ENCODE data around the gene OR2S2.
A peak's percentile ranks its signal among the peaks of the same experiment; 100 is the strongest.

- TF ChIP-seq CTCF (conservative IDR thresholded peaks at IDR 0.05; ENCODE audit: low read depth, low read length) (peak; percentile 88), EZH2 (IDR thresholded peaks at IDR 0.05; ENCODE audit: borderline replicate concordance, low read depth, low read length, poor library complexity, severe bottlenecking) (no peak)
These were observed 12.5 kb downstream of the OR2S2 start for GRCh38 chr9:35945341-35946018.

All from A673 (cell line).